ENCODE data around the gene FNDC5.

- TF ChIP-seq FOXM1 (IDR thresholded peaks at IDR 0.05; ENCODE audit: low read depth) (no peak), RCOR1 (IDR thresholded peaks at IDR 0.05; ENCODE audit: low read length) (no peak)
These were observed 39.6 kb upstream of the FNDC5 start for GRCh38 chr1:32910319-32910718.

All from SK-N-SH (cell line).